HepG2 (cell line): ENCODE measurements around the gene OAS3. TPM values are rescaled to one million over a fixed set of nuclear protein-coding genes. Genes with fewer than 3 reads are reported as not detected.

Source experiments
- ATAC-seq: fragments of 200-7000 bp; cut with Tn5 transposase; 3 replicates; pipeline ENCODE4 v1.9.1; 2020; ENCODE audit warnings: mild to moderate bottlenecking, moderate library complexity
- BruUV-seq: library from RNA; stranded (reverse); fragments of 400-500 nt; replicated peaks from 2 replicates; lab custom pipeline; 2021; lab: Mats Ljungman, UMichigan
- CTCF ChIA-PET: fragments of 300-600 bp; formaldehyde crosslinking; extraction: SDS; loops from one replicate; lab custom pipeline; 2021; ENCODE audit warnings: low total read pairs, inconsistent platforms, low intra/inter-chr PET ratio; lab: Yijun Ruan, JAX
- POLR2A ChIA-PET: fragments of 350-600 bp; sonication (Branson Sonifier 250); formaldehyde crosslinking; loops from one replicate; lab custom pipeline; 2020; ENCODE audit warnings: antibody characterized with exemption, inconsistent platforms; lab: Yijun Ruan, JAX
- DNase-seq: peaks from one replicate; pipeline ENCODE4 v3.0.0-alpha.2; 2015; ENCODE audit warnings: low spot score
- FAIRE-seq: peaks from 3 replicates; lab custom pipeline; 2011; peaks lifted over from hg19 to GRCh38; lab: Jason Lieb, UNC
- H2AFZ ChIP-seq: one replicate; pipeline ENCODE4 v1.6.1; 2011; ENCODE audit warnings: low read length, inconsistent platforms
- H3K27ac ChIP-seq: fragments of 300-600 bp; 3 replicates; pipeline ENCODE4 v1.8.0; 2011; ENCODE audit warnings: mixed run types, mild to moderate bottlenecking, mixed read lengths, low read length, inconsistent platforms; ENCODE audit not compliant: insufficient read depth; ENCODE audit errors: extremely low read length
- H3K27me3 ChIP-seq, 2 experiments: fragments of 200-600 bp in 1 of 2; 2 replicates in 1 of 2; 3 replicates in 1 of 2; pipeline versions ENCODE4 v1.6.0 to v1.8.0; 2011; ENCODE audit warnings: low read length in 2 of 2, mild to moderate bottlenecking in 2 of 2, moderate library complexity in 2 of 2, inconsistent platforms in 1 of 2; ENCODE audit not compliant: insufficient read depth in 2 of 2, control insufficient read depth in 1 of 2
- H3K36me3 ChIP-seq, 2 experiments: fragments of 200-600 bp in 1 of 2; replicated peaks in 1 of 2; 2 replicates in 1 of 2; 3 replicates in 1 of 2; pipeline versions ENCODE4 v1.5.1 to v1.8.0; 2011; ENCODE audit warnings: low read length in 2 of 2, inconsistent platforms in 1 of 2; ENCODE audit not compliant: insufficient read depth in 2 of 2, control insufficient read depth in 1 of 2
- H3K4me1 ChIP-seq: 2 replicates; pipeline ENCODE4 v1.5.1; 2012; ENCODE audit warnings: low read length, inconsistent platforms; ENCODE audit not compliant: insufficient read depth
- H3K4me2 ChIP-seq: 2 replicates; pipeline ENCODE4 v1.6.0; 2011; ENCODE audit warnings: low read depth, low read length, inconsistent platforms
- H3K4me3 ChIP-seq, 3 experiments: fragments of 200-600 bp in 1 of 3; sonication (generic), shearing (Covaris generic) in 1 of 3; replicated peaks in 1 of 3; 2 replicates each; pipeline ENCODE4 v1.5.1; 2011 to 2016; ENCODE audit warnings: low read length in 3 of 3, inconsistent platforms in 2 of 3, low read depth in 2 of 3, mild to moderate bottlenecking in 2 of 3, control low read depth in 1 of 3, mixed read lengths in 1 of 3; ENCODE audit not compliant: insufficient read depth in 1 of 3
- H3K79me2 ChIP-seq: one replicate; pipeline ENCODE4 v1.6.1; 2011; ENCODE audit warnings: low read length, inconsistent platforms; ENCODE audit not compliant: insufficient read depth
- H3K9ac ChIP-seq: 2 replicates; pipeline ENCODE4 v1.6.0; 2011; ENCODE audit warnings: mild to moderate bottlenecking, low read depth, low read length, inconsistent platforms; ENCODE audit not compliant: insufficient read depth
- H3K9me3 ChIP-seq: 2 replicates; pipeline ENCODE4 v1.5.1; 2012; ENCODE audit warnings: mild to moderate bottlenecking, low read length
- H4K20me1 ChIP-seq: 2 replicates; pipeline ENCODE4 v1.6.0; 2011; ENCODE audit warnings: inconsistent platforms, mild to moderate bottlenecking, low read length, moderate library complexity; ENCODE audit not compliant: insufficient read depth
- AGO2 ChIP-seq: fragments of 200-400 bp; formaldehyde crosslinking; optimal IDR thresholded peaks from 2 replicates; pipeline ENCODE3; 2017; ENCODE audit warnings: mild to moderate bottlenecking, low read depth, low read length, moderate library complexity
- ATF6 ChIP-seq: sonication (generic); formaldehyde crosslinking; conservative IDR thresholded peaks from 2 replicates; pipeline ENCODE4 v1.4.0; 2020; ENCODE audit warnings: missing genetic modification reagents
- CEBPB ChIP-seq: IDR thresholded peaks from 2 replicates; pipeline ENCODE4 v1.6.1; 2011; ENCODE audit warnings: low read depth, low read length, improper control_type of control experiment, borderline replicate concordance
- HNF4A ChIP-seq: sonication (generic); formaldehyde crosslinking; IDR thresholded peaks from 2 replicates; pipeline ENCODE4 v1.4.0; 2020; ENCODE audit warnings: missing genetic modification reagents
- KMT2B ChIP-seq: IDR thresholded peaks from 2 replicates; pipeline ENCODE4 v1.6.1; 2016; ENCODE audit warnings: missing genetic modification reagents, missing compliant biosample characterization
- MEIS1 ChIP-seq: sonication (generic); formaldehyde crosslinking; IDR thresholded peaks from 2 replicates; pipeline ENCODE4 v1.9.0; 2021; ENCODE audit warnings: mild to moderate bottlenecking, missing genetic modification reagents, moderate library complexity, borderline replicate concordance
- NPAS2 ChIP-seq: sonication (generic); formaldehyde crosslinking; IDR thresholded peaks from 2 replicates; pipeline ENCODE4 v1.8.0; 2022; ENCODE audit warnings: mild to moderate bottlenecking, missing genetic modification reagents, borderline replicate concordance
- PRMT3 ChIP-seq: sonication (generic); formaldehyde crosslinking; IDR thresholded peaks from 2 replicates; pipeline ENCODE4 v1.8.1; 2022; ENCODE audit warnings: low read depth, mild to moderate bottlenecking, moderate library complexity, missing genetic modification reagents, borderline replicate concordance
- ZBTB10 ChIP-seq: sonication (generic); formaldehyde crosslinking; IDR thresholded peaks from 2 replicates; pipeline ENCODE4 v1.4.0; 2020; ENCODE audit warnings: missing genetic modification reagents, borderline replicate concordance
- WGBS: methylation state at CpG from one replicate; pipeline ENCODE4 v1.1.6; 2017; ENCODE audit warnings: low lambda C conversion rate; 5-methylcytosine and 5-hydroxymethylcytosine counted together
- in situ Hi-C: cut with HindIII; loops from 2 replicates; pipeline ENCODE4 v1.10.0; 2017; ENCODE audit warnings: low pct_unique_long_range_greater_than_20kb; ENCODE audit not compliant: extremely low pct_ligation_motif_present
- intact Hi-C: fragments of 100-400 bp; cut with micrococcal nuclease; formaldehyde crosslinking; loops from one replicate; pipeline ENCODE4 v1.10.0; 2022; ENCODE audit not compliant: unreplicated experiment
- polyA plus RNA-seq, 8 experiments: library from polyadenylated mRNA; depleted of rRNA in 3 of 8; stranded (reverse) in 7 of 8; unstranded in 1 of 8; fragments of >200 nt; fragmentation: Illumina TruSeq in 4 of 8; extraction: Trizol in 4 of 8; gene quantifications; 2 replicates each; pipeline versions ENCODE4 v1.2.1 to v1.2.3, GENCODE V29; 2011 to 2016; ENCODE audit warnings: low read depth in 4 of 8, missing spikeins in 1 of 8, mixed read lengths in 1 of 8; ENCODE audit not compliant: insufficient read depth in 1 of 8
- total RNA-seq, 5 experiments: library from RNA; depleted of rRNA; stranded (reverse); fragments of >200 nt; fragmentation: Illumina TruSeq; extraction: Trizol; gene quantifications; 2 replicates each; pipeline ENCODE4 v1.2.3, GENCODE V29; 2016; ENCODE audit warnings: low read depth in 1 of 5
- TF ChIP-seq, protein P1 (sequence below): sonication (generic); formaldehyde crosslinking; IDR thresholded peaks from 2 replicates; pipeline ENCODE4 v1.9.0; 2022; ENCODE audit warnings: low read depth, missing genetic modification reagents

Gene OAS3
- total and polyA plus RNA-seq, 2 of the 13 experiments (the other 11 are each of a cell fraction or from before 2014, with no cell fraction given) = 4.8 to 10.5 TPM

GRCh38 chr12:112901271-112901670 is 37.0 kb upstream of the OAS3 start:
- 0% methylated on average over 2 of the region's 2 CpGs for WGBS
- H3K9ac ChIP-seq = no peak overlapping the region
- no TSS peak for BruUV-seq
- ChIA-PET CTCF (interaction anchor here (0.9 to 2.2 kb wide), 2 partner anchors 92 to 130 kb away, joined by 5 to 7 read pairs; no protein-coding TSS in a partner anchor), POLR2A (interaction anchor here (2.4 kb wide), 1 partner anchor 24 kb away, joined by 11 read pairs; no protein-coding TSS in a partner anchor)
- FAIRE-seq (no peak), DNase-seq (no peak), ATAC-seq (no peak)
- peak overlapping the region; percentile 1; the same call in 1 of the 2 replicates for H3K4me2 ChIP-seq
- H2AFZ ChIP-seq = no peak overlapping the region
- H3K9me3 ChIP-seq = peaks cover 8% of the 10 kb centered on the region; the same call in 1 of the 2 replicates
- TF ChIP-seq, protein P1, sequence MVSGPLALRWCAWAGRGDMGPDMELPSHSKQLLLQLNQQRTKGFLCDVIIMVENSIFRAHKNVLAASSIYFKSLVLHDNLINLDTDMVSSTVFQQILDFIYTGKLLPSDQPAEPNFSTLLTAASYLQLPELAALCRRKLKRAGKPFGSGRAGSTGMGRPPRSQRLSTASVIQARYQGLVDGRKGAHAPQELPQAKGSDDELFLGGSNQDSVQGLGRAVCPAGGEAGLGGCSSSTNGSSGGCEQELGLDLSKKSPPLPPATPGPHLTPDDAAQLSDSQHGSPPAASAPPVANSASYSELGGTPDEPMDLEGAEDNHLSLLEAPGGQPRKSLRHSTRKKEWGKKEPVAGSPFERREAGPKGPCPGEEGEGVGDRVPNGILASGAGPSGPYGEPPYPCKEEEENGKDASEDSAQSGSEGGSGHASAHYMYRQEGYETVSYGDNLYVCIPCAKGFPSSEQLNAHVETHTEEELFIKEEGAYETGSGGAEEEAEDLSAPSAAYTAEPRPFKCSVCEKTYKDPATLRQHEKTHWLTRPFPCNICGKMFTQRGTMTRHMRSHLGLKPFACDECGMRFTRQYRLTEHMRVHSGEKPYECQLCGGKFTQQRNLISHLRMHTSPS = 0 out of 2 replicates have a peak, but pooled peaks have one; percentile 17
- TF ChIP-seq CEBPB (0 out of 2 replicates have a peak, but pooled peaks have one; percentile 7), HNF4A (CRISPR knock-in tag) (0 out of 2 replicates have a peak, but pooled peaks have one; percentile 7), KMT2B (CRISPR knock-in tag) (no peak), AGO2 (no peak)
- H3K4me1 ChIP-seq = 0 out of 2 replicates have a peak, but pooled peaks cover 8% of the 10 kb centered on the region
- no peaks in the 10 kb centered on the region for H3K79me2 ChIP-seq
- no peak overlapping the region for H3K27ac ChIP-seq
- H3K27me3 ChIP-seq = peaks cover 3 to 20% of the 10 kb centered on the region in 2 experiments; a peak in 4 of 5 replicates
- no peaks in the 10 kb centered on the region for H3K36me3 ChIP-seq
- H3K4me3 ChIP-seq = no peak overlapping the region
- in situ Hi-C loops = no loop called here
- no peaks in the 10 kb centered on the region for H4K20me1 ChIP-seq
- intact Hi-C loops = loop anchor here (2.0 to 5.0 kb wide), 3 partner anchors 38 to 92 kb away; partner anchors contain the start of genes OAS2 and OAS3

GRCh38 chr12:112904571-112904970 is 33.7 kb upstream of the OAS3 start:
- Histone ChIP-seq H3K4me3 (no peak overlapping the region), H3K9ac (no peak overlapping the region), H3K36me3 (no peaks in the 10 kb centered on the region), H3K27me3 (no peaks in the 10 kb centered on the region), H3K4me2 (no peak overlapping the region), H3K4me1 (peaks cover 32% of the 10 kb centered on the region), H3K27ac (no peak overlapping the region), H3K9me3 (peaks cover 8% of the 10 kb centered on the region; the same call in 1 of the 2 replicates), H4K20me1 (no peaks in the 10 kb centered on the region), H3K79me2 (no peaks in the 10 kb centered on the region), H2AFZ (no peak overlapping the region)
- FAIRE-seq (no peak), DNase-seq (no peak), ATAC-seq (no peak)
- intact Hi-C loops (loop anchor here (5.0 kb wide), 1 partner anchor 73 kb away; the partner anchor contains the start of gene OAS2), in situ Hi-C loops (no loop called here)
- BruUV-seq = no TSS peak
- ChIA-PET POLR2A (no interaction called here), CTCF (no interaction called here)
- TF ChIP-seq ATF6 (CRISPR knock-in tag) (no peak), PRMT3 (CRISPR knock-in tag) (no peak), NPAS2 (CRISPR knock-in tag) (no peak), ZBTB10 (no peak), MEIS1 (CRISPR knock-in tag) (no peak)
